PC-3 (cell line): ENCODE data around the gene C11orf58. TPM values are rescaled to one million over a fixed set of nuclear protein-coding genes. Genes with fewer than 3 reads are reported as not detected.

ENCODE experiments used
- ATAC-seq: fragments of 200-7000 bp; cut with Tn5 transposase; 2 replicates; pipeline ENCODE4 v1.9.1; 2020; ENCODE audit warnings: mild to moderate bottlenecking, moderate library complexity
- BruUV-seq: library from RNA; stranded (reverse); fragments of 400-500 nt; replicated peaks from 2 replicates; lab custom pipeline; 2021; lab: Mats Ljungman, UMichigan
- CTCF ChIA-PET: fragments of 300-600 bp; sonication (Branson Sonifier 250); formaldehyde crosslinking; loops from one replicate; lab custom pipeline; 2022; ENCODE audit warnings: antibody characterized with exemption; lab: Charles Lee
- POLR2A ChIA-PET: fragments of 300-600 bp; sonication (Branson Sonifier 250); formaldehyde crosslinking; loops from one replicate; lab custom pipeline; 2022; ENCODE audit warnings: antibody characterized with exemption; ENCODE audit not compliant: unreplicated experiment; lab: Charles Lee
- DNase-seq: peaks from one replicate; pipeline ENCODE4 v3.0.0-alpha.2; 2015
- H2AFZ ChIP-seq: fragments of 300-600 bp; sonication (generic); 2 replicates; pipeline ENCODE4 v1.6.0; 2016; ENCODE audit warnings: antibody characterized with exemption, low read length
- H3F3A ChIP-seq: fragments of 300-600 bp; sonication (generic); one replicate; pipeline ENCODE4 v1.6.0; 2017; ENCODE audit warnings: antibody characterized with exemption, low read length, control low read depth, mild to moderate bottlenecking; ENCODE audit not compliant: unreplicated experiment
- H3K27ac ChIP-seq: fragments of 300-600 bp; sonication (generic); 2 replicates; pipeline ENCODE4 v1.5.1; 2016; ENCODE audit warnings: mild to moderate bottlenecking, low read length
- H3K27me3 ChIP-seq: fragments of 300-600 bp; sonication (generic); 2 replicates; pipeline ENCODE4 v1.6.1; 2016; ENCODE audit warnings: low read length, mixed read lengths
- H3K36me3 ChIP-seq: fragments of 300-600 bp; sonication (generic); 2 replicates; pipeline ENCODE4 v1.6.1; 2016; ENCODE audit warnings: low read depth, mixed run types, low read length, mixed read lengths
- H3K4me1 ChIP-seq: fragments of 300-600 bp; sonication (generic); 2 replicates; pipeline ENCODE4 v1.5.1; 2016; ENCODE audit warnings: low read length; ENCODE audit not compliant: insufficient read depth
- H3K4me2 ChIP-seq: fragments of 300-600 bp; sonication (generic); 2 replicates; pipeline ENCODE4 v1.6.0; 2016; ENCODE audit warnings: low read length
- H3K4me3 ChIP-seq: fragments of 300-600 bp; sonication (generic); 2 replicates; pipeline ENCODE4 v1.5.1; 2016; ENCODE audit warnings: mild to moderate bottlenecking, low read length, mixed read lengths
- H3K79me2 ChIP-seq: fragments of 300-600 bp; sonication (generic); 2 replicates; pipeline ENCODE4 v1.6.1; 2017; ENCODE audit warnings: low read length, mixed read lengths
- H3K9ac ChIP-seq: fragments of 300-600 bp; sonication (generic); 2 replicates; pipeline ENCODE4 v1.6.0; 2016; ENCODE audit warnings: mild to moderate bottlenecking, low read length
- H3K9me2 ChIP-seq: fragments of 300-600 bp; sonication (generic); replicated peaks from 2 replicates; pipeline ENCODE4 v1.6.1; 2016; ENCODE audit warnings: mixed run types, low read length, mixed read lengths
- H3K9me3 ChIP-seq: fragments of 300-600 bp; sonication (generic); 2 replicates; pipeline ENCODE4 v1.6.1; 2016; ENCODE audit warnings: low read length, mixed read lengths
- H4K20me1 ChIP-seq: fragments of 300-600 bp; sonication (generic); 2 replicates; pipeline ENCODE4 v1.6.1; 2016; ENCODE audit warnings: low read length, mixed read lengths
- EZH2 ChIP-seq: fragments of 300-600 bp; sonication (generic); IDR thresholded peaks from one replicate; pipeline ENCODE4 v1.6.1; 2017; ENCODE audit warnings: antibody characterized with exemption, mild to moderate bottlenecking, low read length; ENCODE audit not compliant: unreplicated experiment
- EZH2phosphoT487 ChIP-seq: fragments of 300-600 bp; sonication (generic); IDR thresholded peaks from 2 replicates; pipeline ENCODE4 v1.6.1; 2018; ENCODE audit warnings: mild to moderate bottlenecking, antibody characterized with exemption, low read length, borderline replicate concordance
- intact Hi-C: fragments of 100-400 bp; cut with micrococcal nuclease; formaldehyde crosslinking; loops from 2 replicates; pipeline ENCODE4 v1.9.0; 2023
- total RNA-seq: library from RNA; depleted of rRNA; stranded (reverse); fragments of >200 nt; gene quantifications from 2 replicates; pipeline ENCODE4 v1.2.3, GENCODE V29; 2014
- TF ChIP-seq, protein P1 (sequence below): fragments of 300-600 bp; sonication (generic); conservative IDR thresholded peaks from 2 replicates; pipeline ENCODE4 v1.5.1; 2017; ENCODE audit warnings: antibody characterized with exemption, low read depth, mild to moderate bottlenecking, low read length

Gene C11orf58
- total RNA-seq, 1 experiment from 2014 or later, result 157 TPM

DNA sequence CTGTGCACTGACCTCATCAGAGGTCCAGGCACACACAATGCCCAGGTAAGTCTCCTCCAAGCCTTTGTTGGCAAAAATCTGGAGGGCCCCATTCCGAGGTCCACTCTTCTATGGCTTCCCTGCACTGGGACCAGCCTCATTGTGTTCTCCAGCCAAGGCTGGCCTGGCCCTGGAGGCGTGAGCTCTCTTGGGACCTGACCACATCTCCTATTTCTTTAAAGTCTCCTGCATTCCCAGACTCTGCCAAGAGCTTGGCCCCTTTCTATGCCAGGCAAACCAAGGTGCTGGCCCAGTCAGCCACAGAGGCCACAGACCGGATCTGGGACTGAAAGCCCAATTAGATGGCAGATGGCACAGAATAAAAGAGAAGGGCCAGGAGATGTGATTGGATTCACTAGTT lies 55.1 kb downstream of the C11orf58 start:
- no peaks in the 10 kb centered on the region for H3K27me3 ChIP-seq
- H4K20me1 ChIP-seq, result no peaks in the 10 kb centered on the region
- H3K9ac ChIP-seq, result no peak overlapping the region
- peaks cover 4% of the 10 kb centered on the region for H3F3A ChIP-seq
- ChIA-PET CTCF (no interaction called here), POLR2A (no interaction called here)
- intact Hi-C loops, result no loop called here
- TF ChIP-seq, protein P1, sequence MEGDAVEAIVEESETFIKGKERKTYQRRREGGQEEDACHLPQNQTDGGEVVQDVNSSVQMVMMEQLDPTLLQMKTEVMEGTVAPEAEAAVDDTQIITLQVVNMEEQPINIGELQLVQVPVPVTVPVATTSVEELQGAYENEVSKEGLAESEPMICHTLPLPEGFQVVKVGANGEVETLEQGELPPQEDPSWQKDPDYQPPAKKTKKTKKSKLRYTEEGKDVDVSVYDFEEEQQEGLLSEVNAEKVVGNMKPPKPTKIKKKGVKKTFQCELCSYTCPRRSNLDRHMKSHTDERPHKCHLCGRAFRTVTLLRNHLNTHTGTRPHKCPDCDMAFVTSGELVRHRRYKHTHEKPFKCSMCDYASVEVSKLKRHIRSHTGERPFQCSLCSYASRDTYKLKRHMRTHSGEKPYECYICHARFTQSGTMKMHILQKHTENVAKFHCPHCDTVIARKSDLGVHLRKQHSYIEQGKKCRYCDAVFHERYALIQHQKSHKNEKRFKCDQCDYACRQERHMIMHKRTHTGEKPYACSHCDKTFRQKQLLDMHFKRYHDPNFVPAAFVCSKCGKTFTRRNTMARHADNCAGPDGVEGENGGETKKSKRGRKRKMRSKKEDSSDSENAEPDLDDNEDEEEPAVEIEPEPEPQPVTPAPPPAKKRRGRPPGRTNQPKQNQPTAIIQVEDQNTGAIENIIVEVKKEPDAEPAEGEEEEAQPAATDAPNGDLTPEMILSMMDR, result no peak
- TF ChIP-seq EZH2 (no peak), EZH2phosphoT487 (no peak)
- no peaks in the 10 kb centered on the region for H3K9me3 ChIP-seq
- no peaks in the 10 kb centered on the region for H3K9me2 ChIP-seq
- DNase-seq (no peak), ATAC-seq (no peak)
- H3K27ac ChIP-seq, result no peak overlapping the region
- no peaks in the 10 kb centered on the region for H3K79me2 ChIP-seq
- H3K36me3 ChIP-seq, result no peaks in the 10 kb centered on the region
- H3K4me2 ChIP-seq, result no peak overlapping the region
- H3K4me3 ChIP-seq, result no peak overlapping the region
- no TSS peak for BruUV-seq
- H2AFZ ChIP-seq, result no peak overlapping the region
- H3K4me1 ChIP-seq, result peaks cover 31% of the 10 kb centered on the region

DNA sequence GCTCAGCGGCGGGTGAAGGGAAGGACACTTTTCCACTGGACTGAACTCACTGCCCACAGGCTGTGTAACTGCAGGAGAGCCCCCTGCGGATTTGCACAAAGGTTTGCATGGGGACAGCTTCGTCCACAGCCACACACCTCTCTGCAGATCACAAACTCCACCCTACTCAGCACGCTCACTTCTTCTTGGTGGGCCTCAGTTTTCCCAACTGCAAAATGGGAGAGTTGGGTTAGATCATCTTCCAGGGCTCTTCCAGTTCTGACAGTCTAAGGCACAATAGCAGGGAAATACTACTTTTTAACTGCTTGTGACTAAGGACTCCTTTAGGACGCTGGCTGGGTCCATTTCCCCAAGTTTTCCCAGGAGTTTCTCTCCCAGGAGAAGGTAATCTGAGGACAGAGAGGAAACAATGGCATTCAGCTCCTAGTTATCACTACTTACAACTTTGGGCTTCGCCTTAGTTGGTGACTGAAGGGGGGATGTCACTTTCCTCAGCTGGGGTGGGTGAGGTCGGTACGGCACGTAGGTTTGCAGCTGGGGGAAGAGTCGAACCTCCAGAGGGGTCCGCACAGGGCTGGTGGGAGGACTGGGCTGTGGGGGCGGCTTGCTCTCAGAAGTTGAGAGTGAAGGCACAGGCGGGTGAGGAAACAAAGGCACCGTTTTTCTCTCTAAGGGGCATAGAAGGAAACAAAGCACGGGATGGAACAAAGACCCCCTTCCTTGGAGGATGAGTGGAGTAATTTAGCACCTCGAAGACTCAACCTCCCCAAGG lies 55.8 kb downstream of the C11orf58 start:
- H3K4me3 ChIP-seq, result no peak overlapping the region
- BruUV-seq, result no TSS peak
- H4K20me1 ChIP-seq, result no peaks in the 10 kb centered on the region
- peaks cover 24% of the 10 kb centered on the region for H3K4me1 ChIP-seq
- H3K9ac ChIP-seq, result no peak overlapping the region
- H3K4me2 ChIP-seq, result no peak overlapping the region
- DNase-seq (no peak), ATAC-seq (no peak)
- TF ChIP-seq EZH2 (no peak), EZH2phosphoT487 (no peak)
- TF ChIP-seq, protein P1, result no peak
- H3K9me3 ChIP-seq, result no peaks in the 10 kb centered on the region
- no peaks in the 10 kb centered on the region for H3K27me3 ChIP-seq
- no peaks in the 10 kb centered on the region for H3K36me3 ChIP-seq
- H3K27ac ChIP-seq, result no peak overlapping the region
- CTCF ChIA-PET, result no interaction called here
- no peaks in the 10 kb centered on the region for H3K9me2 ChIP-seq
- POLR2A ChIA-PET, result no interaction called here
- no peaks in the 10 kb centered on the region for H3K79me2 ChIP-seq
- intact Hi-C loops, result no loop called here
- no peaks in the 10 kb centered on the region for H3F3A ChIP-seq
- no peak overlapping the region for H2AFZ ChIP-seq

DNA sequence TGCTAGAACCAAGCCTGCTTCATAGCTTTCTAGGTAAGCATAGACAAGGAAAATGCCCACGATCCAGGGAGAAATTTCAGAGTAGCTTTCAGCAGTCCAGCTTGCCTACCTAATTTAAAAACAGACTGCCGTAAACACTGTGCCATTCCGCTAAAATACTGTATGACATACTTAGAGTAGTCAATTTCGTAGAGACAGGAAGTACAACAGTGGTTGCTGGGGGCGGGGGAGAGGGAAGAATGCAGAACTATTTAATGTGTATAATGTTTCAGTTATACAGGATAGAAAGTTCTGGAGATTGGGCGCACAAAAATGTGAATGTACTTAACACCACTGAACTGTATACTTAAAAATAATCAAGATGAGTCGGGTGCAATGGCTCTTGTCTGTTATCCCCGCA lies 56.7 kb downstream of the C11orf58 start:
- TF ChIP-seq EZH2phosphoT487 (no peak), EZH2 (no peak)
- TF ChIP-seq, protein P1, result no peak
- intact Hi-C loops, result no loop called here
- Histone ChIP-seq H2AFZ (no peak overlapping the region), H3K36me3 (no peaks in the 10 kb centered on the region), H3K4me3 (no peak overlapping the region), H3K27ac (no peak overlapping the region), H3K9me2 (no peaks in the 10 kb centered on the region), H3K9me3 (no peaks in the 10 kb centered on the region), H3K4me2 (no peak overlapping the region), H3K9ac (no peak overlapping the region), H3K79me2 (no peaks in the 10 kb centered on the region), H4K20me1 (no peaks in the 10 kb centered on the region), H3F3A (no peaks in the 10 kb centered on the region), H3K4me1 (peaks cover 23% of the 10 kb centered on the region), H3K27me3 (no peaks in the 10 kb centered on the region)
- ATAC-seq, result no peak
- no TSS peak for BruUV-seq
- POLR2A ChIA-PET, result no interaction called here
- no peak for DNase-seq
- CTCF ChIA-PET, result no interaction called here
